Activated CD4-positive, alpha-beta memory T cell treated with anti-CD3 and anti-CD28 coated beads for 36 hours (primary cell): ENCODE data around the gene RAD51B. TPM values are rescaled to one million over a fixed set of nuclear protein-coding genes. Genes with fewer than 3 reads are reported as not detected.

ENCODE experiments used
- CTCF ChIA-PET: fragments of 350-600 bp; sonication (Branson Sonifier 250); formaldehyde crosslinking; loops from one replicate; lab custom pipeline; 2021; ENCODE audit warnings: antibody characterized with exemption, inconsistent platforms; lab: Charles Lee
- POLR2A ChIA-PET: fragments of 350-600 bp; sonication (Branson Sonifier 250); formaldehyde crosslinking; loops from one replicate; lab custom pipeline; 2021; ENCODE audit warnings: antibody characterized with exemption; lab: Charles Lee
- DNase-seq: peaks from one replicate; pipeline ENCODE4 v3.0.0-alpha.2; 2020
- H3K27ac Mint-ChIP-seq: one replicate; pipeline ENCODE4 v1.8.0; 2021; ENCODE audit warnings: mixed read lengths
- H3K27me3 Mint-ChIP-seq: one replicate; pipeline ENCODE4 v1.8.0; 2021; ENCODE audit warnings: mixed read lengths
- H3K36me3 Mint-ChIP-seq: one replicate; pipeline ENCODE4 v1.8.0; 2021; ENCODE audit warnings: mixed read lengths
- H3K4me1 Mint-ChIP-seq: one replicate; pipeline ENCODE4 v1.8.0; 2021; ENCODE audit warnings: low read depth, mixed read lengths
- H3K4me3 Mint-ChIP-seq: one replicate; pipeline ENCODE4 v1.8.0; 2021; ENCODE audit warnings: mild to moderate bottlenecking, mixed read lengths
- H3K9me3 Mint-ChIP-seq: one replicate; pipeline ENCODE4 v1.8.0; 2021; ENCODE audit warnings: mixed read lengths
- intact Hi-C: fragments of 100-400 bp; cut with micrococcal nuclease; formaldehyde crosslinking; loops from one replicate; pipeline ENCODE4 v1.15.1; 2023
- total RNA-seq, 2 experiments: library from RNA; stranded (reverse); gene quantifications; one replicate each; pipeline ENCODE4 v1.2.3, GENCODE V29; 2021

The RAD51B gene
- total RNA-seq, 2 experiments from 2014 or later: 32.3 to 34.3 TPM

GRCh38 chr14:68710776-68711175, 891.2 kb downstream of the RAD51B start:
- Mint-ChIP-seq H3K9me3 (no peaks in the 10 kb centered on the region), H3K36me3 (no peaks in the 10 kb centered on the region), H3K4me1 (peaks cover 41% of the 10 kb centered on the region), H3K4me3 (no peak overlapping the region), H3K27me3 (no peaks in the 10 kb centered on the region), H3K27ac (no peak overlapping the region)
- ChIA-PET CTCF (no interaction called here), POLR2A (interaction anchor here (1.0 kb wide), 1 partner anchor 83 kb away, joined by 3 read pairs; the partner anchor contains the start of gene ZFP36L1)
- DNase-seq: no peak
- intact Hi-C loops: no loop called here

DNA sequence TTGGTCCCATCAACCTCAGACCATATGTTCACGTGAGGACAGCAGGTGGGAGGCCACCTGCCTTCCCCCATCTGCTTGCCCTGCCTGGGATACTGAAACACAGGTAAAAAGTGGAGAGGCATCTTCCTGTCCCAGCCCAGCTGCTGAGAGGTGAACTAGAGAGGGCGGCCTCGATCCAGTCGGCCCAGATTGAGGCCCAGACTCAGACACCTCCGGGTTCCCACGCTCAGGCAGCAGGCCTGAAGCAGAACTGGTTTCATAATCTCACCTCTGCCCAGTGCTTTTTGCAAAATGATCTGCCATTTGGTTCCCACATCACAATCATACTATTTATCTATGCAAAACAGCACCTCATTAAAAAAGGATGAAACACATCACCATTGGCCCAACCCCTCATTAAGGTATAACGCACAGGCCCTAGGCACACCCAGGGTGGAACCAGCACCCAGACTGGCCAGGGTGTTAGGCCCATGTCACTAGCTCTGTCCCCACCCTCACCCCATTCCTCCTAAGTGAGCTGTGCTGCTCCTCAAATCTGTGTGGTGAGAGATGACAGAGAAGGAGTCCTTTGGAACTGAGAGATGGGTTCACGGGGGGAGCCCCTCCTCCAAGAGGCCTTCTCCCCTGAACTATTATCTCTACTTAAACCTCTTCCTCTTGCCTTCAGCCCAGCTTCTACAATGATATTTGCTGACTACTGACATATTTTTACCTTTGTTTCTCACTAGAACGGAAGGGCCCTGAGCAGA, 892.2 kb downstream of the RAD51B start:
- Mint-ChIP-seq H3K27me3 (no peaks in the 10 kb centered on the region), H3K4me3 (no peak overlapping the region), H3K27ac (peak overlapping the region; percentile 49), H3K4me1 (peaks cover 42% of the 10 kb centered on the region), H3K9me3 (no peaks in the 10 kb centered on the region), H3K36me3 (no peaks in the 10 kb centered on the region)
- DNase-seq: peak; percentile 34
- CTCF ChIA-PET: interaction anchor here (0.7 kb wide), 1 partner anchor 60 kb away, joined by 3 read pairs; no protein-coding TSS in a partner anchor
- intact Hi-C loops: no loop called here
- POLR2A ChIA-PET: interaction anchor here (1.0 kb wide), 1 partner anchor 82 kb away, joined by 3 read pairs; the partner anchor contains the start of gene ZFP36L1

- Mint-ChIP-seq H3K27ac (peak overlapping the region; percentile 26), H3K9me3 (no peaks in the 10 kb centered on the region), H3K36me3 (no peaks in the 10 kb centered on the region), H3K4me3 (no peak overlapping the region), H3K27me3 (no peaks in the 10 kb centered on the region), H3K4me1 (peaks cover 42% of the 10 kb centered on the region)
- intact Hi-C loops: no loop called here
- POLR2A ChIA-PET: no interaction called here
- DNase-seq: no peak
- CTCF ChIA-PET: no interaction called here
Observed at GRCh38 chr14:68712703-68713370, 893.3 kb downstream of the RAD51B start.

DNA sequence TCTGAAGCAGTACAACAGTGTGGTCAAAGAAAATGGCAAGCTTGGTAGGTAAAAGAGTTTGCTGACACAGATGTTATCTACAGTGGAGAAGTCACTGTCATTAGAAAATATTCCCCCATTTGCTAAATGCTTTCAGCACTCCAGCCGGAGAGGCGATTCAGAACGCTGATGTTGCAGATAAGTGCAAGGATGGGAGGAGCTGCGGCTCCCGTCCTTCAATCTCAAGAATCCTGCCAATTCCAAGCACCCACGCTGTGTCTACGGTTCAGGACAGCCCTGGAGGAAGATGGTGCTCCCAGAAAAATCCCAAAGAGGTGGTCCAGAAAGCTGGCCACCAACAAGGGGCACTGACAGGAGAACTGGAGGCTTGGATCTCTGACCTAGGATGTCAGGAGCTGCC, 894.2 kb downstream of the RAD51B start:
- Mint-ChIP-seq H3K4me3 (no peak overlapping the region), H3K9me3 (no peaks in the 10 kb centered on the region), H3K27ac (no peak overlapping the region), H3K4me1 (peaks cover 48% of the 10 kb centered on the region), H3K27me3 (no peaks in the 10 kb centered on the region), H3K36me3 (no peaks in the 10 kb centered on the region)
- DNase-seq: no peak
- ChIA-PET POLR2A (no interaction called here), CTCF (no interaction called here)
- intact Hi-C loops: loop anchor here (2.0 kb wide), 2 partner anchors 19 to 103 kb away; no protein-coding TSS in a partner anchor

DNA sequence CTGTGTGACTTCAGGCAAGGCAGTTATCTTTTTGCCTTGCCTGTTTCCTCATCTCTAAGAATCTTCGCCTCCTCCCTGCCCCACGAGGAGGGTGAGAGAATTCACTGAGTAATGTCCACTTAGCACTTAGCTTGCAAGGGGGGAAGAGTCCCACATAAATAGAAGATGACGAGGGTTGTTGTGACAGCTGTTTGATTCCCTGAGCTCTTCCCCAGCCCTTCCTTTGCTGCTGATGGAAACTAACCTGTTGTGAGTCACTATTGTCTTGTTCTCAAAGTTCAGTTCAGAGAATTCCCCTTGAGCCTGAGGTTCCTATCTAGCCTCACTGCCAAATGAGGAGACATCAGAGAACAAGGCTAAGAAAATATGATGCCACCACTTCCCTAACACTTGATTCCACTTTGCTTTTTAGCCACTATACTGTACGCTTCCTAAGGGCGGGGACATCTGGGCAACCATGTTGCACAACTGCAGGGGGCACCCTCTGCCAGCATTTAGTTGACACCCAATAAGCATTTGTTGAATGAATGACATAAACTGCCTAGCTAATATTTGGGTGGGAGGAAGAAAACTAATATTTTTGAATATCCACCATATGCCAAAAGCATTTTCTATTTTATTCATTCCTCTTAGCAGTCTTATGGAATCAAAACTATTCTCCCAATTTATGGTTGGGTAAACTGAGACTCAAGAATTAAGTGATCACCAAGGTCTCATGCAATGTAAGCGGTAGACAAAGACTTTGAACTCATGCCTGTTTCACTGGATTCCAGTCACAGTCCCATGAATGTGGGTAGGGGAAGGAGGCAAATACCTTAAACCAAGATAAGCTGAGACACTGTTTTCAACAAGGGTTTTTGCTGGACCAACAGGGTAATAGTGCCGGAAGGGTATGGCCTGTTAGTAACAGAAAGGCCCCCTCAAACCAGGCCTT, 895.7 kb downstream of the RAD51B start:
- Mint-ChIP-seq H3K9me3 (no peaks in the 10 kb centered on the region), H3K27ac (peak overlapping the region; percentile 49), H3K27me3 (no peaks in the 10 kb centered on the region), H3K4me3 (no peak overlapping the region), H3K36me3 (no peaks in the 10 kb centered on the region), H3K4me1 (peaks cover 60% of the 10 kb centered on the region)
- intact Hi-C loops: loop anchor here (1.0 to 5.0 kb wide), 5 partner anchors 20 to 463 kb away; no protein-coding TSS in a partner anchor
- POLR2A ChIA-PET: interaction anchor here (1.0 kb wide), 1 partner anchor 12 kb away, joined by 4 read pairs; no protein-coding TSS in a partner anchor
- CTCF ChIA-PET: interaction anchor here (0.8 to 1.9 kb wide), 10 partner anchors 63 to 466 kb away, joined by 3 to 9 read pairs (median 4); no protein-coding TSS in a partner anchor
- peak; percentile 57 for DNase-seq

GRCh38 chr14:68716698-68717097, 897.1 kb downstream of the RAD51B start:
- Mint-ChIP-seq H3K4me1 (peaks cover 57% of the 10 kb centered on the region), H3K9me3 (no peaks in the 10 kb centered on the region), H3K27me3 (no peaks in the 10 kb centered on the region), H3K4me3 (no peak overlapping the region), H3K36me3 (no peaks in the 10 kb centered on the region), H3K27ac (no peak overlapping the region)
- intact Hi-C loops: loop anchor here (5.0 kb wide), 1 partner anchor 464 kb away; no protein-coding TSS in a partner anchor
- no peak for DNase-seq
- ChIA-PET POLR2A (interaction anchor here (1.0 to 1.3 kb wide), 2 partner anchors 13 to 76 kb away, joined by 3 read pairs; partner anchors contain the start of gene ZFP36L1), CTCF (interaction anchor here (0.9 to 1.3 kb wide), 3 partner anchors 52 to 469 kb away, joined by 3 to 4 read pairs (median 3); no protein-coding TSS in a partner anchor)

GRCh38 chr14:68718023-68718990, 898.7 kb downstream of the RAD51B start:
- Mint-ChIP-seq H3K27me3 (no peaks in the 10 kb centered on the region), H3K4me1 (peaks cover 40% of the 10 kb centered on the region), H3K4me3 (no peak overlapping the region), H3K27ac (no peak overlapping the region), H3K36me3 (no peaks in the 10 kb centered on the region), H3K9me3 (no peaks in the 10 kb centered on the region)
- ChIA-PET POLR2A (interaction anchor here (0.7 to 2.2 kb wide), 3 partner anchors 23 to 71 kb away, joined by 3 to 10 read pairs (median 4); no protein-coding TSS in a partner anchor), CTCF (interaction anchor here (0.5 to 2.3 kb wide), 3 partner anchors 10 to 71 kb away, joined by 3 to 11 read pairs (median 3); no protein-coding TSS in a partner anchor)
- peak; percentile 46 for DNase-seq
- intact Hi-C loops: loop anchor here (5.0 kb wide), 1 partner anchor 466 kb away; no protein-coding TSS in a partner anchor

- Mint-ChIP-seq H3K9me3 (no peaks in the 10 kb centered on the region), H3K36me3 (no peaks in the 10 kb centered on the region), H3K27me3 (no peaks in the 10 kb centered on the region), H3K4me1 (peaks cover 32% of the 10 kb centered on the region), H3K4me3 (no peak overlapping the region), H3K27ac (peak overlapping the region; percentile 30)
- DNase-seq: no peak
- ChIA-PET POLR2A (interaction anchor here (0.6 to 2.2 kb wide), 10 partner anchors 14 to 99 kb away, joined by 3 to 10 read pairs (median 4); partner anchors contain the start of gene ZFP36L1), CTCF (interaction anchor here (1.0 to 2.3 kb wide), 5 partner anchors 9 to 97 kb away, joined by 3 to 11 read pairs (median 3); no protein-coding TSS in a partner anchor)
- intact Hi-C loops: loop anchor here (1.0 to 5.0 kb wide), 2 partner anchors 13 to 468 kb away; no protein-coding TSS in a partner anchor
Observed at GRCh38 chr14:68719634-68720384, 900.2 kb downstream of the RAD51B start.

GRCh38 chr14:68722186-68722585, 902.6 kb downstream of the RAD51B start:
- Mint-ChIP-seq H3K36me3 (no peaks in the 10 kb centered on the region), H3K27ac (no peak overlapping the region), H3K27me3 (no peaks in the 10 kb centered on the region), H3K9me3 (no peaks in the 10 kb centered on the region), H3K4me3 (no peak overlapping the region), H3K4me1 (peaks cover 22% of the 10 kb centered on the region)
- DNase-seq: no peak
- ChIA-PET CTCF (interaction anchor here (0.6 kb wide), 1 partner anchor 38 kb away, joined by 3 read pairs; no protein-coding TSS in a partner anchor), POLR2A (interaction anchor here (0.7 kb wide), 1 partner anchor 73 kb away, joined by 5 read pairs; no protein-coding TSS in a partner anchor)
- intact Hi-C loops: no loop called here
